Type B pancreatic cell (in vitro differentiated cells): ENCODE measurements around the gene XCR1. TPM values are rescaled to one million over a fixed set of nuclear protein-coding genes. Genes with fewer than 3 reads are reported as not detected.

Experiments used
- DNase-seq: peaks from one replicate; pipeline ENCODE4 v3.0.0; 2021; ENCODE audit warnings: mixed read lengths; ENCODE audit not compliant: unreplicated experiment; ENCODE audit errors: extremely low spot score
- H3K27ac Mint-ChIP-seq: 2 replicates; pipeline ENCODE4 v1.8.0; 2021; ENCODE audit warnings: mild to moderate bottlenecking, mixed read lengths
- H3K27me3 Mint-ChIP-seq: 2 replicates; pipeline ENCODE4 v1.8.0; 2021; ENCODE audit warnings: mixed read lengths
- H3K36me3 Mint-ChIP-seq: 2 replicates; pipeline ENCODE4 v1.8.0; 2021; ENCODE audit warnings: mixed read lengths
- H3K4me1 Mint-ChIP-seq: one replicate; pipeline ENCODE4 v1.8.0; 2021; ENCODE audit warnings: mixed read lengths; ENCODE audit not compliant: unreplicated experiment
- H3K4me3 Mint-ChIP-seq: 2 replicates; pipeline ENCODE4 v1.8.0; 2021; ENCODE audit warnings: mild to moderate bottlenecking, mixed read lengths
- H3K9me3 Mint-ChIP-seq: 2 replicates; pipeline ENCODE4 v1.8.0; 2021; ENCODE audit warnings: mixed read lengths
- CTCF ChIP-seq: fragments of 200-600 bp; sonication (generic); conservative IDR thresholded peaks from 2 replicates; pipeline ENCODE4 v1.5.0; 2021; ENCODE audit warnings: antibody characterized with exemption, mild to moderate bottlenecking
- total RNA-seq: library from RNA; stranded (reverse); gene quantifications from 2 replicates; pipeline ENCODE4 v1.2.1, GENCODE V29; 2021; ENCODE audit warnings: low replicate concordance

XCR1 gene
- total RNA-seq, 1 donor from 2014 or later = 3.6 TPM

GRCh38 chr3:46017720-46018119 is 9.6 kb downstream of the XCR1 start:
- Mint-ChIP-seq H3K27ac (no peak overlapping the region), H3K4me1 (no peaks in the 10 kb centered on the region), H3K4me3 (no peak overlapping the region), H3K36me3 (no peaks in the 10 kb centered on the region), H3K9me3 (peaks cover 4% of the 10 kb centered on the region), H3K27me3 (no peaks in the 10 kb centered on the region)
- no peak for TF ChIP-seq CTCF
- DNase-seq = no peak

DNA sequence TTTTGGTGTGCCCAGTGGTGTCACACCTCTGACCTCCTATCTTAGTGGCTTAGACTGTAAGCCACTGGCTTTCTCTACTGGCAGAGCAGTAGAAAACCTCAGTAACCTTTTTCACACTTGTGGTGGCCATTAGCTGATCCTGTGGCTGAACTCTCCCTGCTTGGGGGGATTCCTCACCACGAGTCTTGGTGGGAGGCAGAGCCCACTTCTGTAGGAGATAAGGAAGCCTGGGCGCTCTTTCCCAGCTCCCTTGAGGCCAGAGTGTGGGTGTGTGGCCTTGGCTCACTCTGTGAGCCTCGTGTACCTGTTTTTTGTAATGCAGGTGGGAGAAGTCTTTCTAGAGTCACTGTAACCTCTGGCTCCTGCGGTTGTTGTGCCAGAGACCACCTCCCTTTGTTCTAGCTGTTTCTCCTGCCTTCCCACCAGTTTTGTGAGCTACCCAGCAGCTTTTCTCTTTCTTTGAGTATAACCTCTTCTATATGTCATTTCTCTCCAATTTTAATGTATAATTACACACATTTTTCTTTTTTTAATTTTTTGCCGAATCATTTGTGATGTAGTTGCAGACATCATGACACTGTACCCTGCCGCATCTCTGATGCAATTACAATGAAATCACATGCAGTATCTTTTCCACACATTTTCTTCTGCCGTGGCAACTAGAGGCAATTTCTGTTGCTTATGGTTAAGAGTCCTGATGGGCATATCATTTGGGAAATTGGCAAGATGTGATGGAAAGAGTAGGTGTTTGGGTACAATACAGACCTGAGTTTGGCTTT is 13.8 kb downstream of the XCR1 start:
- TF ChIP-seq CTCF = no peak
- Mint-ChIP-seq H3K4me3 (no peak overlapping the region), H3K4me1 (no peaks in the 10 kb centered on the region), H3K9me3 (no peaks in the 10 kb centered on the region), H3K36me3 (no peaks in the 10 kb centered on the region), H3K27me3 (peaks cover 6% of the 10 kb centered on the region), H3K27ac (no peak overlapping the region)
- DNase-seq = no peak

DNA sequence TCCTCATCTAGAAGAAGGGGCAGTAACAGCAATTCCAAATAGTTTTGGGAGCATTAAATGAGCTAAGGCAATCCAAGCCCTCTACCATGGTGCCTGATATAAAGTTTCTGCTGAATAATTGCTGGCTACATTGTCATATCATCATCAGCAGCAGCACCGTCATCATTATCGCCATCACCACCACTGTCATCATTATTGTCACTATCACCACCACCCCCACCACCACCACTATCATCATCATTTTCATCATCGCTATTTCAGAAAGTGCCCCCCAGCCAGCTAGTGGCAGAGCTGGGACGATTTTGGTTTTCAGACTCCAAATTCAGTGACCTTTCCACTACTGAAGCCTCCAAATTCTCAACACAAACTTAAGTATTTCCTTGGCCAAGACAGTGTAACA is 15.0 kb downstream of the XCR1 start:
- no peak overlapping the region for H3K4me3 Mint-ChIP-seq
- no peak overlapping the region for H3K27ac Mint-ChIP-seq
- no peak for TF ChIP-seq CTCF
- H3K36me3 Mint-ChIP-seq = no peaks in the 10 kb centered on the region
- peaks cover 6% of the 10 kb centered on the region for H3K27me3 Mint-ChIP-seq
- DNase-seq = no peak
- H3K4me1 Mint-ChIP-seq = no peaks in the 10 kb centered on the region
- no peaks in the 10 kb centered on the region for H3K9me3 Mint-ChIP-seq

DNA sequence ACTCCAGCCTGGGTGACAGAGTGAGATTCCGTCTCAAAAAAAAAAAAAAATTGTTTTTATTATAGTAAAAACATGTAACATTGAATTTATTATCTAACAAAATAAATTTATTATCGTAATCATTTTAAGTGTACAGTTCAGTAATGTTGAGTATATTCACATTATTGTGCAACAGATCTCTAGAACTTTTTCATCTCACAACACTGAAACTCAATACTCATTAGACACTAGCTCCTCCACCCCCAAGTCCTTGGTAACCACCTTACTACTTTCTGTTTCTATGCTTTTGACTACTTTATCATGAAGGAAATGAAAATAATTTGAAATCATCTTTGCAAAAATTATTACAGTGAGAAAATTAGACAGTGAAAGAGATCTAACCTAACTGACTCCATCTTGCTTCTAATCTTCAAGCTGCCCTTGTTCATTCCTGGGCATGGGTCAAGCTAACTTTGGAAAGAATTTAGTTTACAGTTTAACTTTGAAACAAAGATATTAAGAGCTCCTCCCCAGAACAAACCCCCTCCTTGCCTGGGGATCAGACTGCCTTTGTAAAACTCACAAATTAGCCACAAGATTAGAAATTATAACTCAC is 16.7 kb downstream of the XCR1 start:
- TF ChIP-seq CTCF = no peak
- Mint-ChIP-seq H3K4me1 (no peaks in the 10 kb centered on the region), H3K4me3 (no peak overlapping the region), H3K36me3 (no peaks in the 10 kb centered on the region), H3K27me3 (peaks cover 6% of the 10 kb centered on the region), H3K27ac (no peak overlapping the region), H3K9me3 (no peaks in the 10 kb centered on the region)
- DNase-seq = no peak

DNA sequence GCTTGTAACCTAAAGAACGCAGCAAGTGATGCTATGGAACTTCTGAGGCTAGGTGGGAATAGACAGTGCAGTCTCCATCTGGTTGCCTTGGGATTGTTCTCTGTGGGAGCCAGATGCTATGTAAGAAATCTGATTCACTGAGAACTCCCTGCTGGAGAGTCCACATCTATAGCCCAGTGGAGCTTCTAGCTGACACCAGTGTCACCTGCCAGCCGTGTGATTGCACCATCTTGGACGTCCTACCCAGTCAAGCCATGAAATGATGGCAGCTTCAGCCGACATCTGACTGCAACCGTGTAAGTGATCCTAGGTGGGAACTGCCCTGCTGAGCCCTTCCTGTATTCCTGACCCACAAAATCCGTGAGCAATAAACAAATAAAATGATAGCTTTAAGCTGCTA is 19.2 kb downstream of the XCR1 start:
- no peak for TF ChIP-seq CTCF
- no peaks in the 10 kb centered on the region for H3K36me3 Mint-ChIP-seq
- DNase-seq = no peak
- H3K4me1 Mint-ChIP-seq = no peaks in the 10 kb centered on the region
- no peak overlapping the region for H3K27ac Mint-ChIP-seq
- H3K27me3 Mint-ChIP-seq = peaks cover 6% of the 10 kb centered on the region
- H3K9me3 Mint-ChIP-seq = no peaks in the 10 kb centered on the region
- no peak overlapping the region for H3K4me3 Mint-ChIP-seq
